COLO668 (cell line): Measurements from ENCODE around the gene GRM1.

Experiments used
- DNase-seq: peaks from one replicate; lab custom pipeline; 2025; ENCODE audit not compliant: unreplicated experiment; lab: John Stamatoyannopoulos, UW

Gene GRM1

GRCh38 chr6:146363838-146364607 lies 335.2 kb downstream of the GRM1 start:
- DNase-seq, result no peak

GRCh38 chr6:146364816-146365594 lies 336.1 kb downstream of the GRM1 start:
- no peak for DNase-seq

- DNase-seq, result no peak
Observed at GRCh38 chr6:146367061-146367460, 338.2 kb downstream of the GRM1 start.

- no peak for DNase-seq
Observed at GRCh38 chr6:146369866-146370265, 341.0 kb downstream of the GRM1 start.

- no peak for DNase-seq
Observed at GRCh38 chr6:146381486-146381885, 352.6 kb downstream of the GRM1 start.

- no peak for DNase-seq
Observed at GRCh38 chr6:146388736-146389364, 360.0 kb downstream of the GRM1 start.

GRCh38 chr6:146389740-146390139 lies 360.9 kb downstream of the GRM1 start:
- DNase-seq, result no peak

GRCh38 chr6:146397638-146398037 lies 368.8 kb downstream of the GRM1 start:
- no peak for DNase-seq

GRCh38 chr6:146402476-146402875 lies 373.6 kb downstream of the GRM1 start:
- DNase-seq, result no peak

GRCh38 chr6:146408583-146408982 lies 379.7 kb downstream of the GRM1 start:
- DNase-seq, result no peak

GRCh38 chr6:146410851-146411595 lies 382.2 kb downstream of the GRM1 start:
- DNase-seq, result no peak

- DNase-seq, result no peak
Observed at GRCh38 chr6:146419576-146419975, 390.7 kb downstream of the GRM1 start.

GRCh38 chr6:146420255-146420654 lies 391.4 kb downstream of the GRM1 start:
- DNase-seq, result no peak

GRCh38 chr6:146422789-146423375 lies 394.0 kb downstream of the GRM1 start:
- no peak for DNase-seq

- DNase-seq, result no peak
Observed at GRCh38 chr6:146423452-146423851, 394.6 kb downstream of the GRM1 start.

GRCh38 chr6:146426516-146426915 lies 397.7 kb downstream of the GRM1 start:
- DNase-seq, result no peak

- DNase-seq, result no peak
Observed at GRCh38 chr6:146429831-146430230, 401.0 kb downstream of the GRM1 start.

GRCh38 chr6:146433881-146434731 lies 405.2 kb downstream of the GRM1 start:
- DNase-seq, result no peak

GRCh38 chr6:146434732-146435390 lies 406.0 kb downstream of the GRM1 start:
- DNase-seq, result no peak
